ENCODE measurements around the gene DNAJC21.
"Not testable (repeated sequence)": the region's sequence is repeated elsewhere in the genome, so short reads cannot be mapped to it uniquely, and the experiment has no call there.

The DNAJC21 gene

GRCh38 chr5:34923694-34924461 lies 5.5 kb upstream of the DNAJC21 start:
- DNase-seq (ENCODE audit: low read depth) = no peak

GRCh38 chr5:34924462-34924765 lies 4.9 kb upstream of the DNAJC21 start:
- no peak for DNase-seq (ENCODE audit: low read depth)

GRCh38 chr5:34926318-34926888 lies 3.0 kb upstream of the DNAJC21 start:
- no peak for DNase-seq (ENCODE audit: low read depth)

GRCh38 chr5:34927785-34928184 lies 1.6 kb upstream of the DNAJC21 start:
- DNase-seq (ENCODE audit: low read depth) = no peak

- no peak for DNase-seq (ENCODE audit: low read depth)
These were observed 1.1 kb upstream of the DNAJC21 start for GRCh38 chr5:34928267-34928666.

- DNase-seq (ENCODE audit: low read depth) = peak; percentile 67
These were observed 532 bp downstream of the DNAJC21 start for GRCh38 chr5:34929720-34930461.

GRCh38 chr5:34930462-34930844 lies 1.1 kb downstream of the DNAJC21 start:
- DNase-seq (ENCODE audit: low read depth) = no peak

- no peak for DNase-seq (ENCODE audit: low read depth)
These were observed 1.5 kb downstream of the DNAJC21 start for GRCh38 chr5:34930870-34931269.

- no peak for DNase-seq (ENCODE audit: low read depth)
These were observed 3.6 kb downstream of the DNAJC21 start for GRCh38 chr5:34932947-34933346.

GRCh38 chr5:34941936-34942335 lies 12.6 kb downstream of the DNAJC21 start:
- no peak for DNase-seq (ENCODE audit: low read depth)

GRCh38 chr5:34944044-34944443 lies 14.7 kb downstream of the DNAJC21 start:
- no peak for DNase-seq (ENCODE audit: low read depth)

GRCh38 chr5:34944460-34945047 lies 15.2 kb downstream of the DNAJC21 start:
- no peak for DNase-seq (ENCODE audit: low read depth)

GRCh38 chr5:34957321-34957720 lies 28.0 kb downstream of the DNAJC21 start:
- DNase-seq (ENCODE audit: low read depth) = no peak

GRCh38 chr5:34957857-34958690 lies 28.7 kb downstream of the DNAJC21 start:
- DNase-seq (ENCODE audit: low read depth) = no peak

- no peak for DNase-seq (ENCODE audit: low read depth)
These were observed 30.0 kb downstream of the DNAJC21 start for GRCh38 chr5:34959323-34959722.

GRCh38 chr5:34967540-34967939 lies 38.2 kb downstream of the DNAJC21 start:
- no peak for DNase-seq (ENCODE audit: low read depth)

GRCh38 chr5:34968258-34968657 lies 38.9 kb downstream of the DNAJC21 start:
- no peak for DNase-seq (ENCODE audit: low read depth)

- DNase-seq (ENCODE audit: low read depth) = no peak
These were observed 41.2 kb downstream of the DNAJC21 start for GRCh38 chr5:34970552-34970951.

- DNase-seq (ENCODE audit: low read depth) = not testable (repeated sequence)
These were observed 42.3 kb downstream of the DNAJC21 start for GRCh38 chr5:34971655-34972054.

- DNase-seq (ENCODE audit: low read depth) = no peak
These were observed 47.0 kb downstream of the DNAJC21 start for GRCh38 chr5:34976347-34976746.

GRCh38 chr5:34977934-34978613 lies 48.7 kb downstream of the DNAJC21 start:
- no peak for DNase-seq (ENCODE audit: low read depth)

GRCh38 chr5:34978681-34979080 lies 49.3 kb downstream of the DNAJC21 start:
- DNase-seq (ENCODE audit: low read depth) = no peak
